Naive B cell (primary cell): ENCODE measurements around the gene PARVG. TPM values are rescaled to one million over a fixed set of nuclear protein-coding genes. Genes with fewer than 3 reads are reported as not detected.
A peak's percentile ranks its signal among the peaks of the same experiment; 100 is the strongest.

Experiments
- ATAC-seq, 2 donors: fragments of 150-1000 bp; cut with Tn5 transposase; 2 replicates each; pipeline ENCODE4 v1.10.0; 2021; ENCODE audit warnings: low read depth in 2 of 2, mild to moderate bottlenecking in 2 of 2, moderate library complexity in 2 of 2
- DNase-seq: peaks from one replicate; pipeline ENCODE4 v3.0.0; 2022
- H3K27ac Mint-ChIP-seq, 6 donors: one replicate each; pipeline ENCODE4 v1.8.0; 2020 to 2022; ENCODE audit warnings: mild to moderate bottlenecking in 6 of 6, mixed read lengths in 6 of 6, moderate library complexity in 5 of 6, inconsistent platforms in 2 of 6
- H3K27me3 Mint-ChIP-seq, 3 donors: one replicate each; pipeline ENCODE4 v1.8.0; 2021 to 2022; ENCODE audit warnings: mixed read lengths in 3 of 3, mild to moderate bottlenecking in 1 of 3
- H3K36me3 Mint-ChIP-seq, 2 donors: one replicate each; pipeline ENCODE4 v1.8.0; 2020 to 2022; ENCODE audit warnings: mixed read lengths in 2 of 2, inconsistent platforms in 1 of 2, mild to moderate bottlenecking in 1 of 2
- H3K4me1 Mint-ChIP-seq, 3 donors: one replicate each; pipeline ENCODE4 v1.8.0; 2020 to 2022; ENCODE audit warnings: mixed read lengths in 3 of 3, inconsistent platforms in 1 of 3, mild to moderate bottlenecking in 1 of 3, moderate library complexity in 1 of 3
- H3K4me3 Mint-ChIP-seq, 8 donors: one replicate each; pipeline ENCODE4 v1.8.0; 2020 to 2022; ENCODE audit warnings: mild to moderate bottlenecking in 8 of 8, mixed read lengths in 8 of 8, moderate library complexity in 8 of 8, inconsistent platforms in 2 of 8
- H3K9me3 Mint-ChIP-seq, 7 donors: one replicate each; pipeline ENCODE4 v1.8.0; 2020 to 2022; ENCODE audit warnings: mixed read lengths in 7 of 7, mild to moderate bottlenecking in 5 of 7, inconsistent platforms in 2 of 7, moderate library complexity in 1 of 7
- polyA plus RNA-seq, 6 donors: library from polyadenylated mRNA; unstranded; fragments of 300-500 nt; fragmentation: Illumina TruSeq; gene quantifications; one replicate each; pipeline ENCODE4 v1.2.3, GENCODE V29; 2021; ENCODE audit warnings: low read depth in 6 of 6

PARVG gene
- polyA plus RNA-seq, 6 donors from 2014 or later, result 106 to 151 (median 143) TPM

GRCh38 chr22:44256085-44256484 lies 75.4 kb downstream of the PARVG start:
- Mint-ChIP-seq H3K27me3 (peaks cover 27 to 39% (median 35%) of the 10 kb centered on the region in 3 donors), H3K4me3 (peak overlapping the region in 1 of 8 donors; percentile 42), H3K4me1 (no peaks in the 10 kb centered on the region), H3K36me3 (peaks cover 0 to 8% of the 10 kb centered on the region in 2 donors), H3K27ac (no peak overlapping the region), H3K9me3 (peaks cover 0 to 7% (median 4%) of the 10 kb centered on the region in 7 donors)
- DNase-seq (no peak), ATAC-seq (no peak)

- DNase-seq (no peak), ATAC-seq (no peak)
- peaks cover 0 to 8% of the 10 kb centered on the region in 2 donors for H3K36me3 Mint-ChIP-seq
- peak overlapping the region in 1 of 6 donors; percentile 32 for H3K27ac Mint-ChIP-seq
- no peak overlapping the region for H3K4me3 Mint-ChIP-seq
- no peaks in the 10 kb centered on the region for H3K4me1 Mint-ChIP-seq
- H3K27me3 Mint-ChIP-seq, result peaks cover 27 to 38% (median 28%) of the 10 kb centered on the region in 3 donors
- peaks cover 0 to 6% (median 3%) of the 10 kb centered on the region in 7 donors for H3K9me3 Mint-ChIP-seq
Observed at GRCh38 chr22:44256556-44257485, 76.1 kb downstream of the PARVG start.

Other genes with a start within 250 kb of the PARVG start
- 10 to 100 TPM; 64.0 to 96.1 (median 75.4) TPM for gene SAMM50, start 225.5 kb upstream of the PARVG start, polyA plus RNA-seq
- gene PARVB, start 156.6 kb upstream of the PARVG start, polyA plus RNA-seq, result 10 to 100 TPM; 18.6 to 30.0 (median 21.3) TPM
- gene SHISAL1, start 132.0 kb downstream of the PARVG start, polyA plus RNA-seq, result not detected